Posterior cingulate gyrus (tissue), 11 donors: ENCODE data around the gene DDB1.
"Not testable (repeated sequence)": the region's sequence is repeated elsewhere in the genome, so short reads cannot be mapped to it uniquely, and the experiment has no call there.

ENCODE experiments used
- DNase-seq, 10 donors: peaks; one replicate each; pipeline versions ENCODE4 v3.0.0 to v3.0.0-alpha.2; 2020 to 2021; ENCODE audit warnings: mixed read lengths in 3 of 10
- intact Hi-C: fragments of 100-400 bp; cut with DNase I; formaldehyde crosslinking; loops from one replicate; pipeline ENCODE4 v1.15.1; 2023

DDB1 gene

DNA sequence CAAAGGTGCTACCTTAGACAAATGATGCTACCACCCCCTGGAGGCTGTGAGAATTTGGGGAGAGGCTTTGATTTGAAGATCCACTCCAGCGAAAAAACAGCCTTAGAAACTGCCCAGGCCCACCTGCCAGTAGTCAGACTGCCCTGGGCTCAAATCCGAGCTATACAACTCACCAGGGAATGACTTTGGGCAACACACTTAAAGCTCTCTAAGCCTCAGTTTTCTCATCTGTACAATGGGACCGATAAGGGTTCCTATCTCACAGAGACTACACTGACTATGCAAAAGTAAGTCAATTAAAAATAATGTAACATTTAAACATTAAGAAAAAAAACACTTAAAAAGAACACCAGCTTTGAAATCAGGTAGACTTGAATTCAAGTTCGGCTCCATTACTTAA, 57.7 kb downstream of the DDB1 start:
- no peak for DNase-seq
- intact Hi-C loops = no loop called here

DNA sequence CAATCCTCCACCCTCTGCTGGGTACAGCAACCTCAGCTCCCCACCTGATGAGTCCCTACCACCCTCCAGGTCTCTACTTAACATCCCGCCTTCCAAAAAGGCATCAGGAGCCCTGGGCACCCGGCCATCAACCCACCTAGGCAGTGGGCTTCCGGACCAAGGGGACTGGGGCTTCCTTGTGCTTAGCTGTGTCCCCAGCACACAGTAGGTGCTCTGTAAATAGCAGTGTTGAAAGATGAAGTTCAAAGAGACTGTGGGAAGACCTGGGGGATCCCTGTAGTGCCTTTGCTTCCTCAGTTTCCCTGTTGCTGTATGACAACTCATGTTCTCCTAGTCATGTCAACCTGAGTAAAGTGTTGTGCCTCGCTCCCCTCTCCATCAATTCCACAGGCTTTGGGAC, 58.8 kb downstream of the DDB1 start:
- peak in 2 of 10 donors; percentile 27 to 44 for DNase-seq
- intact Hi-C loops = no loop called here

DNA sequence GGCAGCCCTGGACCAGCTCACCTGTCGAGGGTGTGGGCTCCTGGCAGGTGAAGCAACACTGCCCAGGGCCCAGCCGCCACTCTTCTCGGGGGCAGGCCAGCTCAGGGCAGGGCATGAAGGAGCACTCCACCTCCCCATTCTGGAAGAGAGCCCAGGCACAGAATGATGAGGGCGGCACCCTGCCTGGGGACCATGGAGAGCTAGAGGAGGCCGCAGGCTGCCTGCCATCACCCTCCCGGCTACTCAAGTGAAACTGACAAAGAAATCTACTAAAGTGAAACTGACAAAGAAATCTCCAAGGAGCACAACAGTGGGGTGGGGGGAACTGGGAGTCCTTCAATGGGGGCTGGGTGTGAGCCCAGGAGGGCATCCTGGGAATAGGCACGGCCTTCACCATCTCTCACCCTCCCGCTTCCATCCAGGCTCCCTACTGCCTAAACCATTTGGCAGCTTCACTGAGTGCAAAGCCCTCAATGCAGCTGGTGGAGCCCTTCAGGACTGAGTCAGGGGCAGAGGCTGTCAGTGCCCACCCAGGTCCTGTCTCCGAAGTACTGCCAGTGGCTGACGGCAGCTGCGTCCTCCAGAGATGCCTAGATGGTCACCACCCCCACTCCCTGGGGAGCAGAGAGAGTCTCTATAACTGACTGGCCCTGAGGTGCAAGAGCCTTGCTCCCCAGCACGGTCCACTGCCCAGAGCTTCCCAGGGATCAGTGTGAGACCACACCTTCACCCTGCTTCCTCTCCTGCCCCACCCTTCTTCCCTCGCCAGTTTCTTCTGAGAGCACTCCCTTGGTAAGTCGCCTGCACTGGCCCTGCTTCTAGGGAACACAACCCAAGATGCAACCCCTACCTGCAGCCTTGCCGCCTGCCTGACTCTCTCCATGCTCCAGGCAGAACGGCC, 59.5 kb downstream of the DDB1 start:
- peak in 7 of 10 donors; percentile 15 to 90 (median 41) for DNase-seq
- intact Hi-C loops = no loop called here

DNA sequence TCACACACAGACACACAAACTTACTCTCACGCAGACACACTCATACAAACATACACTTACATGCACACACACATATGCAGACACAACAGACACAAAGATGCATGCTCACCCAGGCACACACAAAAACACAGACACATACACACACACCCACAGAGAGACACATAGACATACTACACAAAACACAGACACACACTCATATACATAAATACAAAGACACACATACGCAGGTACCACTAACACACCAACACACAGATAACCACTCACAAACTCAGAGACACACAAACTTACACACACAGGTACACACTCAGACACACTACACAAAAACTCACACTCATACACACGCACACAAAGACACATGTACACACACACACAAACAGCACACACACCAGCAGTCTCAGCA, 60.2 kb downstream of the DDB1 start:
- DNase-seq = peak in 1 of 10 donors; percentile 2

GRCh38 chr11:61270354-61271076, 62.4 kb downstream of the DDB1 start:
- intact Hi-C loops = no loop called here
- DNase-seq = peak in 2 of 10 donors; percentile 21 to 22

More for the DNA sequence above, 60.2 kb downstream of the DDB1 start:
- intact Hi-C loops = no loop called here

DNA sequence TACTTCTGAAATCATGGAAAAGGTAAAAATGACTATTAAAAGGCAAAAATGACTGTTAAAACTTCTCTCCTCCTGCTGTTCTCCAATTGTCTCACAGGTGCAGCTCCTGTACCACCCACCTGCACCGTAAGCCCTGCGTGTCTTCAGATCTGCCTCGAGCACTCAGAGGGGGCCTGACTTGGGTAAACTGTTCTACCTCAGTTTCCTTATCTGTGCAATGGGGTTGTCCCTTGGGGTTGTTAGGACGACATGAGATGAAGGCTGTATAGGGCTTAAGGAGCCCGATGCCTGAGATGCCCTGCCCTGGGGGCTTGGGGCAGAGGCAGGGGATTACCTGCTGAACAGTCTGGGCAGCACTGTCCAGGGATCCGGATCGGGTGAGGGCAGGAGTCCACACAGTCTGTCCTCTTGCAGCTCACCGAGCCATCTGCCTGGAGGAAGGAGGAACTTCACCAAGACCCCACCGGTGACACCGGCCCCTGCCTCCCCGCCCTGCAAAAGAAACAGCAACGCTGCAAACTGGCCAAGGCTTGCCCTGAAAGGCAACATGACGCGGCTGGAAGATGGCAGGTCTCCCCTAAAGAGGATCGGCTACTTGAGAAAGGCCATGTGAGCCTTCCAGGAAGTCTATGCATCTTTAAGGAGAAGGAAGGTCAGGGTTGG, 64.2 kb downstream of the DDB1 start:
- intact Hi-C loops = no loop called here
- peak in 3 of 10 donors; percentile 43 to 78 (median 66) for DNase-seq

- peak in 3 of 10 donors; percentile 37 to 62 (median 41) for DNase-seq
- intact Hi-C loops = no loop called here
These were observed 65.5 kb downstream of the DDB1 start for GRCh38 chr11:61267437-61267841.

GRCh38 chr11:61266602-61267001, 66.3 kb downstream of the DDB1 start:
- intact Hi-C loops = no loop called here
- DNase-seq = no peak

GRCh38 chr11:61265357-61265756, 67.5 kb downstream of the DDB1 start:
- intact Hi-C loops = no loop called here
- DNase-seq = peak in 2 of 10 donors; percentile 33 to 39

DNA sequence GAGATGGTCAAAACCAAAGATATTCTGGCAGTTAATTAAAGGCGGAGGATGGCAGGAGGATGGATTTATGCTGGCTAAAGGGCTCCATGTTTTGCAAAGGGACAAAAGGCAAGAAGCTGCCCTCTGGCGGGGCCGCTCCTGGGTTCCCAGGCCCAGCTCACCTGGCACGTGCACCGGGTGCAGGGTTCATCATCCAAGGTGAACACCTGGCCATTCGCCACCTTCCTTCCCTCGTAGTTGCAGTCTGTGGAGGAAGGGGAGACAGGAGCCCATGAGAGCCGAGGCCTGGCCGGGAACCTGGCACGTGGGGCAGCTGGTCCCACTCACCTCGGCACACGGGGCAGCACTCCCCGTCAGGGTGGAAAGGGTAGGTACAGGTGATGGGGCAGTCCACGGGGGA, 68.1 kb downstream of the DDB1 start:
- DNase-seq = peak in 3 of 10 donors; percentile 56 to 79 (median 59)
- intact Hi-C loops = no loop called here

DNA sequence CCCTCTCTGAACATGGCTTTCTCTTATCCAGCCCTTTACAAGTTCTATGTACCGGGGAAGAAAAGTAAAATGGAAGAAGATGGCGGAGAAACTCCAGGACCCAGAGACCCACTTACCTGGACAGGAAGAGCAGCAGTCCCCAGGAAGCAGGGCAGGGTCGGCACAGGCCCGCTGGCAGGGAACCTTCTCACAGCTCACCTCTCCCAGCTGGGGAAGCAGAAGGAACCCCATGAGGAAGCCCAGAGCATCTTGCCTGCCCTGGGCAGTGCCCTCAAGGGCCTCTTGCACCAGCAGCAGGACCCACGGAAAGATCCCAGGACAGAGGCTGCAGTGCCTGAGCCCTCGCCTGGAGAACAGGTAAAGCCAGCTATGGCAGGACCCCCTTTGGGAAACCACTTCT, 68.5 kb downstream of the DDB1 start:
- DNase-seq = peak in 1 of 10 donors; percentile 52
- intact Hi-C loops = no loop called here

- intact Hi-C loops = no loop called here
- DNase-seq = peak in 1 of 10 donors; percentile 32
These were observed 73.5 kb downstream of the DDB1 start for GRCh38 chr11:61259363-61259762.

GRCh38 chr11:61258546-61258945, 74.4 kb downstream of the DDB1 start:
- intact Hi-C loops = no loop called here
- peak in 2 of 10 donors; percentile 55 to 59 for DNase-seq

DNA sequence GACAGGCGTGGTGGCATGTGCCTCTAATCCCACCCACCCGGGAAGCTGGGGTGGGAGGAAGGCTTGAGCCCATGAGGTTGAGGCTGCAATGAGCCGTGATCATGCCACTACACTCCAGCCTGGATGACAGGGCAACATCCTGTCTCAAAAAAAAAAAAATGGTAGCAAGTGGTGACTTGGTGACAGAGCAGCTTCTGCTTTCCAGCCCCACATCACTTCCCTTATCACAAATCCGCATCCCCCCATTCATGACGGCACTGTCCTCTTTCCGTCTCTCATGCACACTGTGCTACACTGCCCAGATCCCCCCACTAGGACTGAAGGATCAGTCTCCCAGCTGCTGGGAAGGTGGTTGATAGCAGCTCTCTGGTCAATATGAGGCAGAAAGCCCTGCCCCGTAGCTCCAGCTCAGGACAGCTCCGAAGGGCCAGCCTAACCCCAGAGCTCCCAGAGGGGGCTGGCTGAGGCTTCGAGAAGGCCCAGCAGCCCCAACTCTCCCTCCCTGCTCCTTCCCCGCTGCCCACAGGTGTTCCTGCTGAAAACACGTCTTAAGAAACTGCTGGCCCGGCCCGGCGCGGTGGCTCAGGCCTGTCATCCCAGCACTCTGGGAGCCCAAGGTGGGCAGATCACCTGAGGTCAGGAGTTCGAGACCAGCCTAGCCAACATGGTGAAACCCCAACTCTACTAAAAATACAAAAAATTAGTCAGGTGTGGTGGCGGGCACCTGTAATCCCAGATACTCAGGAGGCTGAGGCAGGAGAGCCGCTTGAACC, 76.0 kb downstream of the DDB1 start:
- intact Hi-C loops = no loop called here
- peak in 2 of 10 donors; percentile 51 to 76 for DNase-seq

DNA sequence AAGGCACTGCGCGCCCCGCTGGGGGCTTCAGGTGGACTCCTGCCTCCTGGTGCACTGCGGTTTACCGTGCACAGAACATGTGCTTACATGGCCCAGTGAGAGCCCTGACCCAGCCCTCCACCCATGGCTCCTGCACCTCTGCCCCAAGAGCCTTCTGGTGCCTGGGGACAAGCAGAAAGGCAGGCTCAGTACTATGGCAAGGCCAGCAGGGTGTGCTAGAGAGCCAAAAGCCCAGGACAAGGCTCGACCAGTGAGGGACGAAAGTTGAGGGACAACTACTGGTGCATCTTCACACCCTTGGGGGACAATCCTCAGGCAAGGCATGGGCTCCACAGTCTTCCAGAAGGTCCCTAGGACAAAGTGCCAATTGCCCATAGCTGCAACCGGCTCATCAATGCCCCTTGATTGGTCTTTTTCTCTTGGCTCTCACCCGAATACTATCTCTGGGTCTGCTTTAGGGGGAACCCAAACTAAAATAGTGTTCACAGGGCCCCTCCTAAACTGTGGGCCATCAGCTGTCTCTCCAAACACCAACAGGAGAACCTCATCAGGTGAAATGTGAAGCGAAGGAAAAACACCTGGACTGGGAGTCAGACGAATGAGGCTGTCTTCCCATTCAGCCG, 78.4 kb downstream of the DDB1 start:
- DNase-seq = peak in 9 of 10 donors; percentile 23 to 91 (median 59)

GRCh38 chr11:61252332-61252731, 80.6 kb downstream of the DDB1 start:
- peak in 1 of 10 donors; percentile 5 for DNase-seq
- intact Hi-C loops = not testable (repeated sequence)

More for the DNA sequence above, 78.4 kb downstream of the DDB1 start:
- intact Hi-C loops = no loop called here

GRCh38 chr11:61250796-61251765, 81.8 kb downstream of the DDB1 start:
- DNase-seq = peak in 1 of 10 donors; percentile 55
- intact Hi-C loops = not testable (repeated sequence)
